Epithelial cell of proximal tubule (primary cell): ENCODE measurements around the gene POLD2. TPM values are rescaled to one million over a fixed set of nuclear protein-coding genes. Genes with fewer than 3 reads are reported as not detected.

Source experiments
- DNase-seq: peaks from one replicate; pipeline ENCODE4 v3.0.0-alpha.2; 2011; ENCODE audit warnings: low read depth
- H3K4me3 ChIP-seq: 2 replicates; pipeline ENCODE4 v1.5.1; 2011; ENCODE audit warnings: low read depth, mild to moderate bottlenecking, low read length
- CTCF ChIP-seq: conservative IDR thresholded peaks from 2 replicates; pipeline ENCODE4 v1.5.1; 2012; ENCODE audit warnings: low read depth, mild to moderate bottlenecking, low read length
- total RNA-seq: library from RNA; depleted of rRNA; stranded (reverse); fragments of >200 nt; gene quantifications from 2 replicates; pipeline ENCODE4 v1.2.3, GENCODE V29; 2015

POLD2 gene
- total RNA-seq, 1 donor from 2014 or later, result 92.7 TPM

DNA sequence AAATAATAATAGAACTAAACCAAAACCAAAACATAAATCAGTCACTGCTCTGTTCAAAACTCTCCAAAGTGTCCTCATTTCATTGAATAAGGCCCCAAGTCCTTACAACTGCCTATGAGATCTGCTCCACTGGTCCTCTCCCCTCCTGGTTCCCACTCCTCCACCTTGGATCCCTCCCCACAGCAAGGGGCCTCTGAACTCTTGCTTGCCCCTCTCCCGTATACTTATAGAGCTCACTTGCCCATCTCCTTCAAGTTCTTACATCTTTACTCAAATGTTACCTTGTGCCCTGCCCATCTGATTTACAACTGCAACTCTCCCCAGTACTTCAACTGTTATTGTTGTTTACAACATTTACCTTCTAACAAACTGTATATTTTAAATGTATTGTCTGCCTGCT, 819 bp downstream of the POLD2 start:
- peak overlapping the region; percentile 94 for H3K4me3 ChIP-seq
- no peak for DNase-seq
- TF ChIP-seq CTCF, result no peak

- TF ChIP-seq CTCF, result no peak
- no peak overlapping the region for H3K4me3 ChIP-seq
- no peak for DNase-seq
Observed at GRCh38 chr7:44121761-44122420, 1.5 kb downstream of the POLD2 start.

GRCh38 chr7:44120395-44120794, 3.0 kb downstream of the POLD2 start:
- no peak for TF ChIP-seq CTCF
- H3K4me3 ChIP-seq, result no peak overlapping the region
- no peak for DNase-seq

GRCh38 chr7:44119829-44120380, 3.4 kb downstream of the POLD2 start:
- no peak overlapping the region for H3K4me3 ChIP-seq
- no peak for TF ChIP-seq CTCF
- DNase-seq, result no peak

- no peak for DNase-seq
- TF ChIP-seq CTCF, result no peak
Observed at GRCh38 chr7:44117801-44118429, 5.4 kb downstream of the POLD2 start.

DNA sequence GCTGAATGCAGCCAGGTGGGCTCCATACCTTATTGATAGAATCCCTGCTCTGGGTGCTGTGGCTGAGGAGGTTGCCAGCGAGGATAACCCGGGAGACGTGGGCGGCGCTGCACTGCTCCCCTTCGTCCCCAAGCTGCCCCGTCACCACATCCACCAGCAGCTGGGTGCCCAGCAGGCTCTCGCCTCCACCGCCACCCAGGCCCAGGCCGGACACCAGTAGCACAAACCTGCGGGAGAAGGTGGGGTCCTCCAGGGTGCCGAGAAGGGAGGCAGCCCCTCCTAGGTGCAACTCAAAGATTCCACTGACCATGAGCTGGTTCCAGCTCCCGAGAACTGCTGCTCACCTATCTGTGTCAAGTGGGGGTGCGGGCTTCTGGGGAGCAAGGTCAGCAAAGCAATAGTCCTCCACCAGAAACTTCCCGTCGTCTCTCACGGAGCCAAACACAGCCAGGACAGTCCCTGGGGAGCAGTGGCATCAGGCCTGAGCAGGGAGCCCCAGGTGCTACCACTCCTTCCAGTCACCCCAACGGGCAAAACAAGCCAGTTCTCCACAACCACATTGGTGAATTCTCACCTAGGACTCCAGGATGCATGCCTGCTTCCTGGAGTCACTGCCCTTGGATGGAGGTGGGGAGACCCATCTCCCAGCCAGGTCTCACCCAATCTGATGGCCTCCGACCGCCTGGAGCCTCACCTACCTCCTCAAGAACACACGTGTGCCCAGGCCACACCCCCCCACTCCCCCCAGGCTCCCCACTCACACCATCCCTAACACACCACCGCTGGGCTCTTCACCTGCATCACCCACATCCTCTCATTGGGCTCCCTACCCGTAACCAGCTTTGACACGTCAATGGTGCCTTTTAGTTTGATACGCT, 6.3 kb downstream of the POLD2 start:
- TF ChIP-seq CTCF, result no peak
- H3K4me3 ChIP-seq, result no peak overlapping the region
- no peak for DNase-seq

More at GRCh38 chr7:44117801-44118429, 5.4 kb downstream of the POLD2 start:
- no peak overlapping the region for H3K4me3 ChIP-seq
